ENCODE measurements around the gene VWC2L.

VWC2L gene

DNA sequence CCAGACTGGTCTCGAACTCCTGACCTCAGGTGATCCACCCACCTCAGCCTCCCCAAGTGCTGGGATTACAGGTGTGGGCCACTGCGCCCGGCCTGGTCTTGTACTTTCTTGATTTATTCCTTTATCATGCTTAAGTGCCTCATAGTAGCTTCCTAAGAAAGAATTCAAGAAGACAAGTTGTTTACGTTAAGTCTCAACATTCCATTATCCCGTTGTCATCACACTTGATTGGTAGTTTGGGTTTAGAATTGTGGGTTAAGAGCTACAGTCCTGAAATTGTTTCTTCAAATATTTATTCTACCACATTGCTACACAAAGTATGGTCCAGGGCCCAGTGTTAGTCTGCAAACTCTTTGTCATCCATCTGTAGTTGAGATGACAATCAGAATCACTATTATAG is 194.0 kb downstream of the VWC2L start:
- DNase-seq: no peak

- no peak for DNase-seq
These were observed 196.2 kb downstream of the VWC2L start for GRCh38 chr2:214607051-214607450.

DNA sequence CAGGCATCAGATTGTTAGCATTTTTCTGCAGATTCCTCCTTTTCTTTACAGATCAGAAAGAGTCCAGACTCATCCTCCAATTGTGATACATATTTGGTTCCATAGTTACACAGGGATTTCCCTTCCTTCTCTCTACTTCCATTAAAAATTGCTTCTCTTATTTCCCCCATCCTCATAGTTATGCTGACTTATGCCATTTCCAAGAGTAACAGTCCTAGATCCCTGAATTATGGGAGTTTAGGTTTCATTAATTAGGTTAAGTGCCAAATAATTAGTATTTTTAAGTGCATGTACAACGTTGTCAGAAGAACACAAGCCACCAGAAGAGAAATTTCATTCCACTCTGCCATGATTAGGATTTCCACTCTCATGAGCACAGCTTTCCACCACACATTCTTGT is 200.2 kb downstream of the VWC2L start:
- no peak for DNase-seq

GRCh38 chr2:214624166-214624760 is 213.4 kb downstream of the VWC2L start:
- DNase-seq: no peak

GRCh38 chr2:214628091-214628490 is 217.2 kb downstream of the VWC2L start:
- no peak for DNase-seq
